Measurements from ENCODE around the gene AVPR1B. TPM values are rescaled to one million over a fixed set of nuclear protein-coding genes. Genes with fewer than 3 reads are reported as not detected.

AVPR1B gene
- polyA plus RNA-seq, 1 experiment = not detected

DNA sequence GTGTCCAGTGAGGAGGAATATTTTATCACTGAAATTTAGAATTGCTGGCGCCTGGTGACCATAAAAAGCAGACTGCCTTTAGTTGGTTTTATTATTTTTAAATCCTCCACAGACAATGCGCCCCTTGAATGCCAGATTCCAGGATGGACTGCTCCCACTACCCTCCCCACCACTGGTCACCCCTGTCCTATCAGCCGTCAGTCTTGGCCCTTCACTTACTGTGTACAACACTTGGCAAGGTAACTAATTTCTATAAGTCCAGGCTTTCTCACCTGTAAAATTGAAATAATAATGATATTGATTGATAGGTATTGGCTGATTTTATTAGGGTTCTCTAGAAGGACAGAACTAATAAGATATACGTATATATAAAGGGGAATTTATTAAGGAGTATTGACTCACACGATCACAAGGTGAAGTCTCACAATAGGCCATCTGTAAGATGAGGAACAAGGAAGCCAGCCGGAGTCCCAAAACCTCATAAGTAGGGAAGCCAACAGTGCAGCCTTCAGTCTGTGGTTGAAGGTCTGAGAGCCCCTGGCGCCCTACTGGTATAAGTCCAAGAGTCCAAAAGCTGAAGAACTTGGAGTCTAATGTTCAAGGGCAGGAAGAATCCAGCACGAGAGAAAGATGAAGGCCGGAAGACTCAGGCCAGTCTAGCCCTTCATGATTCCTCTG lies 46.4 kb downstream of the AVPR1B start:
- Histone ChIP-seq H3K9me3 (ENCODE audit: control insufficient read depth, insufficient read depth, low read length) (no peaks in the 10 kb centered on the region), H3K27ac (ENCODE audit: low read depth, low read length) (no peak overlapping the region), H3K27me3 (ENCODE audit: control insufficient read depth, insufficient read depth, low read length) (peaks cover 27% of the 10 kb centered on the region), H3K4me3 (ENCODE audit: low read depth, low read length) (no peak overlapping the region)
- ChIA-PET CTCF (interaction anchor here (1.3 to 1.6 kb wide), 2 partner anchors 87 to 93 kb away, joined by 3 to 4 read pairs; no protein-coding TSS in a partner anchor), POLR2A (no interaction called here)
- TF ChIP-seq, protein P1, sequence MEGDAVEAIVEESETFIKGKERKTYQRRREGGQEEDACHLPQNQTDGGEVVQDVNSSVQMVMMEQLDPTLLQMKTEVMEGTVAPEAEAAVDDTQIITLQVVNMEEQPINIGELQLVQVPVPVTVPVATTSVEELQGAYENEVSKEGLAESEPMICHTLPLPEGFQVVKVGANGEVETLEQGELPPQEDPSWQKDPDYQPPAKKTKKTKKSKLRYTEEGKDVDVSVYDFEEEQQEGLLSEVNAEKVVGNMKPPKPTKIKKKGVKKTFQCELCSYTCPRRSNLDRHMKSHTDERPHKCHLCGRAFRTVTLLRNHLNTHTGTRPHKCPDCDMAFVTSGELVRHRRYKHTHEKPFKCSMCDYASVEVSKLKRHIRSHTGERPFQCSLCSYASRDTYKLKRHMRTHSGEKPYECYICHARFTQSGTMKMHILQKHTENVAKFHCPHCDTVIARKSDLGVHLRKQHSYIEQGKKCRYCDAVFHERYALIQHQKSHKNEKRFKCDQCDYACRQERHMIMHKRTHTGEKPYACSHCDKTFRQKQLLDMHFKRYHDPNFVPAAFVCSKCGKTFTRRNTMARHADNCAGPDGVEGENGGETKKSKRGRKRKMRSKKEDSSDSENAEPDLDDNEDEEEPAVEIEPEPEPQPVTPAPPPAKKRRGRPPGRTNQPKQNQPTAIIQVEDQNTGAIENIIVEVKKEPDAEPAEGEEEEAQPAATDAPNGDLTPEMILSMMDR (IDR thresholded peaks at IDR 0.05; ENCODE audit: low read depth, low read length) = no peak
- no peak for DNase-seq (ENCODE audit: low read depth, low spot score)

GRCh38 chr1:206068314-206068713 lies 48.9 kb downstream of the AVPR1B start:
- H3K9me3 ChIP-seq (ENCODE audit: control insufficient read depth, insufficient read depth, low read length) = peaks cover 1% of the 10 kb centered on the region; the same call in 1 of the 2 replicates
- TF ChIP-seq, protein P1 (IDR thresholded peaks at IDR 0.05; ENCODE audit: low read depth, low read length) = no peak
- peaks cover 31% of the 10 kb centered on the region for H3K27me3 ChIP-seq (ENCODE audit: control insufficient read depth, insufficient read depth, low read length)
- no peak overlapping the region for H3K4me3 ChIP-seq (ENCODE audit: low read depth, low read length)
- POLR2A ChIA-PET = no interaction called here
- DNase-seq (ENCODE audit: low read depth, low spot score) = no peak
- no peak overlapping the region for H3K27ac ChIP-seq (ENCODE audit: low read depth, low read length)
- CTCF ChIA-PET = no interaction called here

DNA sequence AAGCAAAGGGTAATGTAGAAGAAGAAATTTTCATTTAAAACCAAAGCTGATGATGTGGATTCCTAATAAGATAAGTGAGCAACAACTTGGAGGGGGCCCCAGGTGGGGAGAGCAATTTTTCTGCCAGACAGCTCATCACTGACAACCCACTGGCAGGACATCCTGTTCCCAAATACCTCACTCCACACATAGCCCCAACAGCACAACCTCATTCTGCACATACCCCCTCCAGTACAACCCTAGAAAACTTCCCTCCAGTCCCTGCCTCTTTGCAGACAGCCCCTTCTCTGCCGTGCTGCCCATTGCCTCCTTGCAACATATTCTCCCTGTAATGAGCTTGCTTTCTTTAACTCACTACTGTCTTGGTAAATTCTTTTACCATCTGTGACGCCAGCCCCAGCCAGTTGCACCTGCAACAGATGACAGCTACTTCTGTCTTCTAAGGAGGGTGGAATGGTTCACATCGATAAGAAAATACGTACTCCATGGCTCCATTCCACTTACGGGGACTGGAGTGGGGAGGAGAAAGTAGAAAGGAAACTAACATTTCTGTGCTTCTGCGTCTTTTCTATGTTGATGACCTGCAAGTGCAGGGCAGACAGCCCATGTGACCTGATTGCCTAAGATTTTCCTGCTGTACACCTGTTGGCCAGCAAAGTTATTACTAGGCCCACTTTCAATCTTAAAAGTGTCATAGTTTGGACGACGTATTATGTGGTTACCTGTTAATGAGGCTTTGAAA lies 49.5 kb downstream of the AVPR1B start:
- Histone ChIP-seq H3K27me3 (ENCODE audit: control insufficient read depth, insufficient read depth, low read length) (peaks cover 31% of the 10 kb centered on the region), H3K4me3 (ENCODE audit: low read depth, low read length) (no peak overlapping the region), H3K27ac (ENCODE audit: low read depth, low read length) (no peak overlapping the region), H3K9me3 (ENCODE audit: control insufficient read depth, insufficient read depth, low read length) (peaks cover 3% of the 10 kb centered on the region; the same call in 1 of the 2 replicates)
- ChIA-PET POLR2A (no interaction called here), CTCF (no interaction called here)
- TF ChIP-seq, protein P1 (IDR thresholded peaks at IDR 0.05; ENCODE audit: low read depth, low read length) = no peak
- no peak for DNase-seq (ENCODE audit: low read depth, low spot score)

- Histone ChIP-seq H3K27ac (ENCODE audit: low read depth, low read length) (no peak overlapping the region), H3K4me3 (ENCODE audit: low read depth, low read length) (no peak overlapping the region), H3K27me3 (ENCODE audit: control insufficient read depth, insufficient read depth, low read length) (peaks cover 31% of the 10 kb centered on the region), H3K9me3 (ENCODE audit: control insufficient read depth, insufficient read depth, low read length) (peaks cover 3% of the 10 kb centered on the region; the same call in 1 of the 2 replicates)
- TF ChIP-seq, protein P1 (IDR thresholded peaks at IDR 0.05; ENCODE audit: low read depth, low read length) = no peak
- CTCF ChIA-PET = no interaction called here
- DNase-seq (ENCODE audit: low read depth, low spot score) = no peak
- POLR2A ChIA-PET = no interaction called here
Observed at GRCh38 chr1:206066479-206067171, 50.6 kb downstream of the AVPR1B start.
